ENCODE results near the gene KRTAP12-1.

GRCh38 chr21:44709426-44710293 is 27.7 kb upstream of the KRTAP12-1 start:
- TF ChIP-seq GATA2 (IDR thresholded peaks at IDR 0.05; ENCODE audit: low read depth, low read length): no peak
- TF ChIP-seq GATA3 (IDR thresholded peaks at IDR 0.05; ENCODE audit: low read depth, low read length): no peak

Measured in SH-SY5Y (cell line).